LHCN-M2 (cell line): Measurements from ENCODE around the gene CD300H. TPM values are rescaled to one million over a fixed set of nuclear protein-coding genes. Genes with fewer than 3 reads are reported as not detected.
A peak's percentile ranks its signal among the peaks of the same experiment; 100 is the strongest.

Experiments
- DNase-seq: peaks from one replicate; pipeline ENCODE4 v3.0.0-alpha.2; 2012; ENCODE audit warnings: low read depth
- polyA plus RNA-seq: library from polyadenylated mRNA; unstranded; fragments of >200 nt; gene quantifications from one replicate; pipeline ENCODE4 v1.2.1, GENCODE V29; 2012; ENCODE audit warnings: missing spikeins
- total RNA-seq: library from RNA; depleted of rRNA; stranded (reverse); fragments of >200 nt; gene quantifications from 2 replicates; pipeline ENCODE4 v1.2.3, GENCODE V29; 2014; rRNA removed

The CD300H gene
- total RNA-seq, result not detected in 2 replicates
- not detected for polyA plus RNA-seq

GRCh38 chr17:74567397-74567796 lies at the start of gene CD300H:
TSS of gene CD300H (minus strand) at chr17:74567509.
- DNase-seq, result no peak

GRCh38 chr17:74616696-74617095 lies 49.4 kb upstream of the CD300H start:
- no peak for DNase-seq

GRCh38 chr17:74612046-74612445 lies 44.7 kb upstream of the CD300H start:
- no peak for DNase-seq

- no peak for DNase-seq
Measured at GRCh38 chr17:74610108-74610507, 42.8 kb upstream of the CD300H start.

- no peak for DNase-seq
Measured at GRCh38 chr17:74608511-74608910, 41.2 kb upstream of the CD300H start.

- DNase-seq, result no peak
Measured at GRCh38 chr17:74607221-74607620, 39.9 kb upstream of the CD300H start.

GRCh38 chr17:74606050-74606449 lies 38.7 kb upstream of the CD300H start:
- DNase-seq, result no peak

GRCh38 chr17:74605361-74605760 lies 38.1 kb upstream of the CD300H start:
- DNase-seq, result peak; percentile 29

- DNase-seq, result no peak
Measured at GRCh38 chr17:74604761-74605160, 37.5 kb upstream of the CD300H start.

- no peak for DNase-seq
Measured at GRCh38 chr17:74604200-74604599, 36.9 kb upstream of the CD300H start.

- DNase-seq, result no peak
Measured at GRCh38 chr17:74603746-74604145, 36.4 kb upstream of the CD300H start.

- no peak for DNase-seq
Measured at GRCh38 chr17:74603037-74603635, 35.8 kb upstream of the CD300H start.

GRCh38 chr17:74601944-74602572 lies 34.7 kb upstream of the CD300H start:
- peak; percentile 25 for DNase-seq

GRCh38 chr17:74599448-74599939 lies 32.2 kb upstream of the CD300H start:
- DNase-seq, result no peak

GRCh38 chr17:74599023-74599399 lies 31.7 kb upstream of the CD300H start:
- DNase-seq, result no peak

GRCh38 chr17:74598346-74599022 lies 31.2 kb upstream of the CD300H start:
- DNase-seq, result no peak

- no peak for DNase-seq
Measured at GRCh38 chr17:74597069-74597790, 29.9 kb upstream of the CD300H start.

- no peak for DNase-seq
Measured at GRCh38 chr17:74595037-74595750, 27.9 kb upstream of the CD300H start.

- no peak for DNase-seq
Measured at GRCh38 chr17:74592087-74592990, 25.0 kb upstream of the CD300H start, which contains the start of gene CD300LD. TSS of gene CD300LD (minus strand) at chr17:74592283. CDS start at chr17:74592202, 81 bp downstream.

GRCh38 chr17:74591503-74591902 lies 24.2 kb upstream of the CD300H start:
- DNase-seq, result no peak
